Neural progenitor cell (in vitro differentiated cells): Measurements from ENCODE around the gene ZNF521. TPM values are rescaled to one million over a fixed set of nuclear protein-coding genes. Genes with fewer than 3 reads are reported as not detected.

Experiments
- DNase-seq: peaks from one replicate; pipeline ENCODE4 v3.0.0-alpha.2; 2016; ENCODE audit warnings: low spot score
- H2AFZ ChIP-seq: fragments of 200-600 bp; sonication (generic); replicated peaks from 2 replicates; pipeline ENCODE4 v1.6.1; 2016; ENCODE audit warnings: antibody characterized with exemption
- H3F3A ChIP-seq: fragments of 200-600 bp; sonication (generic); 2 replicates; pipeline ENCODE4 v1.6.1; 2016; ENCODE audit warnings: antibody characterized with exemption, low read depth
- H3K27ac ChIP-seq: fragments of 200-600 bp; sonication (generic); 2 replicates; pipeline ENCODE4 v1.5.1; 2016; ENCODE audit warnings: mild to moderate bottlenecking
- H3K27me3 ChIP-seq: fragments of 200-600 bp; sonication (generic); 2 replicates; pipeline ENCODE4 v1.6.1; 2016; ENCODE audit warnings: mild to moderate bottlenecking, moderate library complexity
- H3K36me3 ChIP-seq: fragments of 200-600 bp; sonication (generic); 2 replicates; pipeline ENCODE4 v1.5.1; 2016
- H3K4me1 ChIP-seq: fragments of 200-600 bp; sonication (generic); 2 replicates; pipeline ENCODE4 v1.6.1; 2016; ENCODE audit warnings: mixed run types
- H3K4me2 ChIP-seq: fragments of 200-600 bp; sonication (generic); 2 replicates; pipeline ENCODE4 v1.6.1; 2016
- H3K4me3 ChIP-seq: fragments of 200-600 bp; sonication (generic); 2 replicates; pipeline ENCODE4 v1.5.1; 2016
- H3K79me2 ChIP-seq: fragments of 200-600 bp; sonication (generic); 2 replicates; pipeline ENCODE4 v1.6.1; 2016; ENCODE audit warnings: low read depth
- H3K9ac ChIP-seq: fragments of 200-600 bp; sonication (generic); 2 replicates; pipeline ENCODE4 v1.6.1; 2016
- H3K9me3 ChIP-seq: fragments of 200-600 bp; sonication (generic); 2 replicates; pipeline ENCODE4 v1.5.1; 2016; ENCODE audit warnings: low read depth
- H4K20me1 ChIP-seq: fragments of 200-600 bp; sonication (generic); 2 replicates; pipeline ENCODE4 v1.6.1; 2016; ENCODE audit warnings: low read depth
- H3K27ac Mint-ChIP-seq: 3 replicates; pipeline ENCODE4 v1.8.0; 2021; ENCODE audit warnings: mixed read lengths
- H3K27me3 Mint-ChIP-seq: 2 replicates; pipeline ENCODE4 v1.8.0; 2022; ENCODE audit warnings: low read depth, mild to moderate bottlenecking, inconsistent platforms, moderate library complexity, mixed read lengths; ENCODE audit not compliant: insufficient read depth
- H3K36me3 Mint-ChIP-seq: 3 replicates; pipeline ENCODE4 v1.8.0; 2021; ENCODE audit warnings: mixed read lengths
- H3K4me1 Mint-ChIP-seq: 3 replicates; pipeline ENCODE4 v1.8.0; 2021; ENCODE audit warnings: mixed read lengths
- H3K4me3 Mint-ChIP-seq: 3 replicates; pipeline ENCODE4 v1.8.0; 2021; ENCODE audit warnings: mild to moderate bottlenecking, moderate library complexity, mixed read lengths
- H3K9me3 Mint-ChIP-seq: 3 replicates; pipeline ENCODE4 v1.8.0; 2020; ENCODE audit warnings: mixed read lengths
- EZH2 ChIP-seq: fragments of 200-600 bp; sonication (generic); IDR thresholded peaks from 2 replicates; pipeline ENCODE4 v1.6.1; 2017; ENCODE audit warnings: antibody characterized with exemption, mild to moderate bottlenecking, moderate library complexity
- EZH2phosphoT487 ChIP-seq: fragments of 200-600 bp; sonication (generic); IDR thresholded peaks from 2 replicates; pipeline ENCODE4 v1.6.1; 2017; ENCODE audit warnings: antibody characterized with exemption
- total RNA-seq: library from RNA; depleted of rRNA; stranded (reverse); fragments of >200 nt; gene quantifications from 2 replicates; pipeline ENCODE4 v1.2.3, GENCODE V29; 2015; ENCODE audit warnings: low replicate concordance
- TF ChIP-seq, protein P1 (sequence below): fragments of 200-600 bp; sonication (generic); IDR thresholded peaks from 2 replicates; pipeline ENCODE4 v1.5.1; 2017; ENCODE audit warnings: antibody characterized with exemption, mild to moderate bottlenecking

Gene ZNF521
- total RNA-seq, 1 donor from 2014 or later, result 136 TPM

DNA sequence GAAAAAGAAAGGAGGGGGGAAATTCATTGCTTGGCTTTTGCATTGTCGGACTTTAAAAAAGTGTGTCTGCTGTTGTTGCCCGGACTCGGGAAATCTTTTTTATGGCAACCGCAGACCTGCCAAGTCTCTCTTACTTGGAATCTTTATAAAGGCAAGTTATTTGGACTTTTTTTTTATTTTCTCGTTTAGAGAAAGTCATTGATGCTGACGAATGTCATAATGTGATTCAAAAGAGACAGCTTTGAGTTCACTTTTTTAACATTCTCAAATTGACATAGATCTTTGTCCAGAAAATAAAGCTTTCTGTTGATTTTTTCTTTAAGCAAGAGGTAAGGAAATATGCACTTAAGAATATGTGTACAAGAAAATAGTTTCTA lies 651 bp upstream of the ZNF521 start:
- Histone ChIP-seq H3K9me3 (no peaks in the 10 kb centered on the region), H2AFZ (no peak overlapping the region), H3K36me3 (no peaks in the 10 kb centered on the region), H3K27me3 (peaks cover 55% of the 10 kb centered on the region), H3K27ac (no peak overlapping the region), H4K20me1 (peaks cover 18% of the 10 kb centered on the region), H3K4me1 (peaks cover 20% of the 10 kb centered on the region), H3K4me2 (peak overlapping the region; percentile 91), H3F3A (peaks cover 35% of the 10 kb centered on the region), H3K4me3 (peak overlapping the region; percentile 77), H3K79me2 (peaks cover 48% of the 10 kb centered on the region), H3K9ac (peak overlapping the region; percentile 3)
- no peak for DNase-seq
- no peak for TF ChIP-seq EZH2
- no peak for TF ChIP-seq EZH2phosphoT487
- TF ChIP-seq, protein P1, sequence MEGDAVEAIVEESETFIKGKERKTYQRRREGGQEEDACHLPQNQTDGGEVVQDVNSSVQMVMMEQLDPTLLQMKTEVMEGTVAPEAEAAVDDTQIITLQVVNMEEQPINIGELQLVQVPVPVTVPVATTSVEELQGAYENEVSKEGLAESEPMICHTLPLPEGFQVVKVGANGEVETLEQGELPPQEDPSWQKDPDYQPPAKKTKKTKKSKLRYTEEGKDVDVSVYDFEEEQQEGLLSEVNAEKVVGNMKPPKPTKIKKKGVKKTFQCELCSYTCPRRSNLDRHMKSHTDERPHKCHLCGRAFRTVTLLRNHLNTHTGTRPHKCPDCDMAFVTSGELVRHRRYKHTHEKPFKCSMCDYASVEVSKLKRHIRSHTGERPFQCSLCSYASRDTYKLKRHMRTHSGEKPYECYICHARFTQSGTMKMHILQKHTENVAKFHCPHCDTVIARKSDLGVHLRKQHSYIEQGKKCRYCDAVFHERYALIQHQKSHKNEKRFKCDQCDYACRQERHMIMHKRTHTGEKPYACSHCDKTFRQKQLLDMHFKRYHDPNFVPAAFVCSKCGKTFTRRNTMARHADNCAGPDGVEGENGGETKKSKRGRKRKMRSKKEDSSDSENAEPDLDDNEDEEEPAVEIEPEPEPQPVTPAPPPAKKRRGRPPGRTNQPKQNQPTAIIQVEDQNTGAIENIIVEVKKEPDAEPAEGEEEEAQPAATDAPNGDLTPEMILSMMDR, result no peak
- H3K27ac Mint-ChIP-seq, result peak overlapping the region; percentile 72
- peaks cover 10% of the 10 kb centered on the region for H3K27me3 Mint-ChIP-seq
- H3K4me3 Mint-ChIP-seq, result peak overlapping the region; percentile 90
- H3K36me3 Mint-ChIP-seq, result peaks cover 16% of the 10 kb centered on the region
- H3K9me3 Mint-ChIP-seq, result peaks cover 2% of the 10 kb centered on the region
- H3K4me1 Mint-ChIP-seq, result peaks cover 38% of the 10 kb centered on the region

DNA sequence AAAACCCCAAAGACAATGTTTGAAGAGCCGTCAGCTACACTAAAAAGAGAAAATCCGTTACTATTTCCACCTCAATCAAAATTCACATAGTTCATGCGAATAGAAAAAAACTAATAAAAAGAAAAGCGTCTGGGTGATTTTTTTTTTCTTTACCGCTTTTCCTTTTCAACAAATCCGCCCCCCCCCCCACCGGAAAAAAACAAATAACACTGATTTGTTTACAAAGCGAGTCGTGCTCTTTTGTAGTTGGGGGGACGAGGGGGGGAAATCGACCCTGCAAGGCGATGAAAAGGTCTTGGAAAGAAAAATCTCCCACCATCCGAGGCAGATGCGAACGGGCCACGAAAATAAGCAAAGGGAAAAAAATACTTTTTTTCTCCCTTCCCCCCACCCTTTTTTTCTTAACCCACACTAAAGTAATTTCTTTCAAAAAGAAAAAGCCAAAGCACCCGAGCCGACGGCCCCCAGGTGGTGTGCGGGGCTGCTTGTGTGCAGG lies 638 bp downstream of the ZNF521 start:
- TF ChIP-seq EZH2phosphoT487, result no peak
- no peak for TF ChIP-seq EZH2
- TF ChIP-seq, protein P1, result no peak
- Mint-ChIP-seq H3K4me3 (peak overlapping the region; percentile 97), H3K9me3 (peaks cover 2% of the 10 kb centered on the region), H3K36me3 (peaks cover 16% of the 10 kb centered on the region), H3K4me1 (peaks cover 47% of the 10 kb centered on the region), H3K27ac (peak overlapping the region; percentile 99), H3K27me3 (peaks cover 10% of the 10 kb centered on the region)
- Histone ChIP-seq H3F3A (peaks cover 35% of the 10 kb centered on the region), H3K27ac (peak overlapping the region; percentile 99), H4K20me1 (peaks cover 31% of the 10 kb centered on the region), H3K4me1 (peaks cover 33% of the 10 kb centered on the region), H3K79me2 (peaks cover 61% of the 10 kb centered on the region), H3K4me2 (peak overlapping the region; percentile 94), H3K4me3 (peak overlapping the region; percentile 100), H3K9me3 (no peaks in the 10 kb centered on the region), H3K27me3 (peaks cover 54% of the 10 kb centered on the region), H2AFZ (no peak overlapping the region), H3K9ac (peak overlapping the region; percentile 89), H3K36me3 (no peaks in the 10 kb centered on the region)
- DNase-seq, result peak; percentile 55

DNA sequence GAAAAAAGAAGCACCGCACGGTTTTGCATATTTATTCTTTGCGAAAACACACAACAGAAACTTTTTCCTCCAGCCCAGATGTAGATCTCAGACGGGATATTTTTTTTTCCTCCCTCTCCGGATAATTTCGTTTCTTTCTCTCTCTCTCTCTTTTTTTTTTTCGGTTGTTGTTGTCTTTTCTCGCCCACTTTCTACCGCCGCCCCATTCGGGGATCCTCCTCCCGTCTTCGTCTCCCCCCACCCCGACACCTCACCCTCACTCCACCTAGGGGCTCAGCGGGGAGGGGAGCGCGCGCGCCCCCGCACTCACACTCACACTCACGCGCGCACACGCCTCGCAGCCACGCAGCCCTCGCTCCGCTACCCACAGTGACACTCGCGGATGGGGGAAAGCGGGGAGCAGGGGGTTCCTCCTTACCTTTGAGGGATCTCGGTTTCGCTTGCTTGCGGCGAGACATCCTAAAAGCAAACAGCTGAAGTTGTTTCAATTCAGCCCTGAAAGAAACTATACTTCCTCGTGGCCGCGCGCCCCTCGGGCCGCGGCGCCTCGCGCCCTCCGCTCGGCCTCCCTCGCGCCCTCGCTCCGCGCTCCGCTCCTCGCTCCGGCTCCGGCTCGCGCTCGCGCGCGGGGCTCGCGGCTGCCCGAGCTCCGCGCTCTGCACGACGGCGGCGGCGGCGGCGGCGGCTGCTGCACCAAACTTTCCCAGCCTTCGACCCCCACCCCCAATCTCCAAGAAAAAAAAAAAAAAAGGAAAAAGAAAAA lies 1.3 kb downstream of the ZNF521 start:
- peak overlapping the region; percentile 94 for H3K4me2 ChIP-seq
- H3K9ac ChIP-seq, result peak overlapping the region; percentile 89
- H3K4me1 Mint-ChIP-seq, result peaks cover 53% of the 10 kb centered on the region
- no peak for TF ChIP-seq EZH2phosphoT487
- no peak for TF ChIP-seq EZH2
- TF ChIP-seq, protein P1, result no peak
- DNase-seq, result peak; percentile 74
- peaks cover 16% of the 10 kb centered on the region for H3K36me3 Mint-ChIP-seq
- H3K4me1 ChIP-seq, result peaks cover 40% of the 10 kb centered on the region
- peaks cover 67% of the 10 kb centered on the region for H3K79me2 ChIP-seq
- peaks cover 35% of the 10 kb centered on the region for H3F3A ChIP-seq
- peak overlapping the region; percentile 100 for H3K27ac Mint-ChIP-seq
- no peak overlapping the region for H2AFZ ChIP-seq
- peaks cover 48% of the 10 kb centered on the region for H3K27me3 ChIP-seq
- peak overlapping the region; percentile 99 for H3K27ac ChIP-seq
- peaks cover 2% of the 10 kb centered on the region for H3K9me3 Mint-ChIP-seq
- no peaks in the 10 kb centered on the region for H3K9me3 ChIP-seq
- peak overlapping the region; percentile 97 for H3K4me3 Mint-ChIP-seq
- H3K4me3 ChIP-seq, result peak overlapping the region; percentile 100
- H4K20me1 ChIP-seq, result peaks cover 38% of the 10 kb centered on the region
- H3K36me3 ChIP-seq, result no peaks in the 10 kb centered on the region
- H3K27me3 Mint-ChIP-seq, result peaks cover 10% of the 10 kb centered on the region
